GM20431 (cell line): ENCODE results near the gene PSMC1.

Experiments
- in situ Hi-C: fragments of 300-500 bp; cut with MseI, MboI; formaldehyde crosslinking; loops from one replicate; pipeline ENCODE4 v1.15.0; 2020; ENCODE audit warnings: low sequenced_read_pairs; ENCODE audit not compliant: unreplicated experiment

PSMC1 gene

DNA sequence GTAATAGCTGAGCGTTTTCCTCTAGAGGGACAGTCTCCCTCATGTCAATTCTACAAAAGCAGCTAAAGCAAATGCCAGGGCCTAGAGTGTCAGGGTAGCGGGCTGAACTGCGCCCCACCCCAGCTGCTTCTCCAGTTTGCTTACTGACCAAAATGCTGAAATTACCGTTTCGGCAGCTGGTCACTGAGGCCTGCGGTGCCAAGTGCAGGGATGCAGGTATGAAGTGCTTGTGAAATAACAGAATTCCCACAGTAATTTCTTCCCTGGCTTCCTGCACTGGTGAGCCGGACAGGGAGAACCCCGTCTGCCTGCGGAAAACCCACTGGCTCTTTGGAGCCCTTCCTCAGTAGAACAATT lies 19.1 kb downstream of the PSMC1 start:
- in situ Hi-C loops: no loop called here

DNA sequence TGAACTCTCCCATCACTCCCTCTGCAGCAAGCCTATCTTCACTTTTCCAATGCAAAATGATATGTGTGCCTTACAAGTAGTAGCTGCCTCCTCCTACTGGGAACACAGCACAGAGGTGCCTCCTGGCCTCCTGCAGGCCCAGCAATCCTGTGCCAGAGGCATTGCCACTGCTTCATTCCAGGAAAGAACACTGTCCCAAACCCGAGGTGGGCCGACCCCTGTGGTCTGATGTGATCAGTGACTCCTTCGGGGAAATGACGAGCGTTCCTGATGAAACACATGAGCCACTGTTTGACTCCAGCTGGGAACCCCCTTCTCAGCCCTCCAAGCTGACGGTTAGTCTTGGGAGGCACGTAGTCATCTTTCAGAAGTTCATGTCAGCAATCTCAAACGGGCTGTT lies 19.5 kb downstream of the PSMC1 start:
- in situ Hi-C loops: no loop called here

DNA sequence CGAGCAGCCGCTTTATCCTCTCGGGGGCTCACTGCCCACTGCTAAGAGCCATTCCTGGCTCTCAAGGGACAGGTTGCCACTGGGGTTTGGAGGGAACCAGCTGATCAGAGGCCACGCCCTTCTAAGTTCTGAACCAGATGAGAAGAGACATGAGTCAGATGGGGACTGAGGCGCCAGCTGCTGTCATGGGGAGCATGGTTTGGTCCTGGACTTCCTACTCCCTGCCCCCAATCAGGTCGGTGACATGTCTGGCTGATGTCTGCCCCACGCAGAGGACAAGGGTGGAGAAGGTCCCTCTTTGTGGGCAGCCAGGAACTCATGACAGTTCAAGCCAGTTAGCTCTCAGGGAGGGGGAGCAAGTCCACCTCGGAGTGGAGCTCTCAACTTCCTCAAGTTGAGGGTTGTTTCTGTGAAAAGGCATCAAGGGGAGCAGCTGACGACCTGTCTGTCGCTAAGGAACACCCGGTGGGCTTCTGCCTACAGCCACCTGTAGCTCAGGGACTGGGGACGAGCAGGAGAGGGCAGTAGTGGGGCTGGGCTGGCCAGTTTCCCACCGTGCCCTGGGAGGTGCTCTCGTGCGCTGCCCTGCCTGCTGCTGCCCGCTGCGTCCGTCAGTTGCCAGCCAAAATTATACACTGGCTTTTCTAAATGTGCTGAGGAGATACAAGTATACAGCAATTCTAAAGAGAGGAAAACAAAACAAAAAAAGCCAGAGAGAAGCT lies 20.5 kb downstream of the PSMC1 start:
- in situ Hi-C loops: no loop called here

DNA sequence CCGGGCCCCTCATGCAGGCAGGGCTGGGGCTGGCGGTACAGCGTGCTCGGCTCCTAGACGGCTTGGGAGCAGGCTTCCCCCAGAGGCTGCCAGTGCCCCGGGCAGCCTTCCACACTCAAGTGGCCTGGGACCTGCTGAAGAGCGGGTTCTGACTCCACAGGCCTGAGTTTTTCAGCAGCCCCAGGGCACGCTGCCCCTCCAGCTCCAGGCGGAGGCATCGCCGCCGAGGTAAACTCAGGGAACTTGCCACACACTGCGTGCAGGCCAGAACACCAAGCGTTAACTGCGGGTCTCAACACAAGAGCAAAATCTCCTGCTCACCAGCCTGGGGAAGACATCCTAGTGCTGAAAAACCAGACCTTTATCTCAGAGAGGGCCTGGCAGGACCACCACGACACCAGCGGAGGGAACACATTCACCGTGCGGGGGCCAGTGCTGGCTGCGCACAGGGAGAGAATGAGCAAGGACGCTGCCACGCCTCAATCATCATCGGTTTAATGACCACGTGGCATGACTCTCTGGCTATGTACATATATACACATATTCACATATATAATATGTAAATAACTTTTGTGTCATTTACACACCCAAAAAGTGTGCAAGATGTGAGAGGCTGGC lies 21.3 kb downstream of the PSMC1 start:
- in situ Hi-C loops: no loop called here

DNA sequence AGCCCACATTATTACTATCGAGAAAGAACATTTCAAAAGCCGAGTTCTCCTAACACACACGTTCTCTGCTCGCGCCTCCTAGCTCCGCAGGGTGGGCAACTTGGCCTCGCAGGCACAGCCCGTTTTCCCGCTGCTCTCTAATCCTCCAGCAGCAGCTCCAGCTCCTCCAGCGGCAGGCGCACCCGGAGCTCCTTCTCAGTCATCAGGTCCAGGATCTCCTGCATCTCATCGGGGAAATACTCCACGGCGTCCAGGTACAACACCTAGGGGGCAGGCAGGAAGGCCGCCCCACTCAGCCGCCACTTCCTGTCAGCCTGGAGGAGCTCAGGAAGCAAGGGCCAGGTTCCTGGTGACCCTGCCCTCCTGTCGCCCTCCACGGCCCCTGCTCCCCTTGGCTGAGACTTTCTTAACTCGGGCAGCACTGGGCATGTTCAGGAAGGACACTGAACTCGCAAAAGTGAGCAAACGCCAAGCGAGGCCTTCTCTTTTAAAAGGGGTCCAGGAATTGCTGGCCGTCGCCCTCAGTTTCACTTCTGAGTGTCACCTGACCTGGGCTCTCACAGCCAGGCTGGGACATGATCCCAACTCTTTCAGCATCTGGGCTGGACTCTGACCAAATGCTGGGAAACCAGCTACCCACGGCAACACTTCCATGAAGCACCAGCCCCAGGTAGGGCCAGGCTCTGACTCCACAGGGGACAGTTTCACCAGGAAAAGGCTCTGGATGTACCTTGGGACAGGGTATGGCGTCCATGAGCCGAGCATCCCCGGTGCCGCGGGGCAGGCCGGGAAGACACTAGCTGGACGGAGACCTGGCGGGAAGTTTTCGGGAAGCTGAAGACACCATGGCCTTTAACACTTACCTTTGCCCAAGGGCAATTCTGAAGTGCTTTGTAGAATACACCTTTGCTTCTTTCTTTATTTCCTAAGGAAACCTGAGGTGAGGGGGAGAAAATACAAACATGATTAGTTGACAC lies 22.1 kb downstream of the PSMC1 start:
- in situ Hi-C loops: no loop called here

GRCh38 chr14:90280096-90280495 lies 23.7 kb downstream of the PSMC1 start:
- in situ Hi-C loops: no loop called here

- in situ Hi-C loops: no loop called here
Measured at GRCh38 chr14:90281261-90281660, 24.9 kb downstream of the PSMC1 start.

DNA sequence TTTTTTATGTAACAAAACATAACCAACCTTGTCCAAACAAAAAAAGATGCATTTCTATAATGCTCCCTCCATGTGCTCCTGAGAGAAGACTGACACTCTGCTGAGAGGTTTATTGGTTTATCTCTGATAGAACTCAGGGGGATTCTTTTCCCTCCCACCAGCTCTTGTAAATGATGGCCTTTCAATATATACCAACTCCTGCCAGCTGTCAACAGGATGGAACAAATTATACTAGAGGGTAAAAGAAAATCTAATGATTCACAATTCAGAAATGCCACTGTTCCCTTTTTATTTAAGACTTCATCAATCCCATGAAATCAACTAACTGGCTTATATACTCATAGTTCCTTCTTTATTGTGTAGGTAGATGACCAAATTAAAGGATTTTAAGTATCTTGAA lies 25.4 kb downstream of the PSMC1 start:
- in situ Hi-C loops: no loop called here

DNA sequence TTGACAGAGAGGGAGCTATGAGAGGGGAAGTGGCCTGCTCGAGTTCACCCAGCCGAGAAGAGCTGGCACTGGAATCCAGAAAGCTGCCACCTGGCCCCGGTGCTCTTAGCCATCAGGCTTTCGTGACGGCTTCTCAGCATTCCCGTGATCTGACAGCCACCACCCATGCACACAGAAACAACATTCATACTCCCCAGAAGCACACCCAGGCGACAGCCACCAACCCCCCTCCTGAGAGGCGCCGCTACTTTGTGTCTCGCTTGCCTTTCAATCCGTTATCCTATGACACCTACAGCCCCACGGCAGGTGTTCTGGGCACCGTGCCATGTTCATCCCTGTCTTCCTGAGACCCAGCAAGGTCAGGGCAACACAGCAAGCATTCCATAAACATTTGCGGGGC lies 31.4 kb downstream of the PSMC1 start:
- in situ Hi-C loops: no loop called here

DNA sequence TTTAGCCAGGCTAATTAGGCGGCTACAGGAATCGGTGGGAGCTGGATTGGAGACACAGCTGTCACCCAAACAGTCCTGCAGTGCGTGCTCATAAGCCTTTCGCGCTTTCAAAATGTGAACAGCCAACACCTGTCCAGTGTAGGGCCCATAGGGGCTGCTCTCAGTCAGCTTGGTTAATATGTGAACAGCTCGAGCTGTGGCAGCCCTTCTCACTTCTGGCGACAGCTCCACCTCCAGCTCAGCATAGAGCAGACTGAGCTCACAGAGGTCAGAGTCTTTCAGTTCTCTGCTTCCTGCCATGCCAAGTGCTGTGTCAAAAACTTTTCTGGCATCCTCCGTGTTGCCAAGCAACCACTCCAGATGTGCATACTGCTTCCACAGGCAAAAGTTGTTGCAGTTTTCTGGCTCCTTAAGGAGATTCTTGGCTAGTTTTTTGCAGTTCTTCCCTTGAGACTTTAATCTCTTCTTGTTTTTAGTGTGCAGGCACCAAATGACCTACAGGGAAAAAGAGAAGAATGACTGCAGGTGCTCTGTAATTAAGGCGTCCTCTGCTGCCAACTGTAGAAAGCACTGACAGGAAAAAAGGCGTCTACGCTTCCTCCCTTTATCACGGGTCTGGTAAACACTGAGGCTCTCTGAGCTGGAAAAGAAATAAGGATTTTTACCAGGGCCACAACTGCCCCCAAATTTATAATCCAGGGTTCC lies 32.5 kb downstream of the PSMC1 start:
- in situ Hi-C loops: no loop called here

- in situ Hi-C loops: no loop called here
Measured at GRCh38 chr14:90290337-90291011, 34.1 kb downstream of the PSMC1 start.

DNA sequence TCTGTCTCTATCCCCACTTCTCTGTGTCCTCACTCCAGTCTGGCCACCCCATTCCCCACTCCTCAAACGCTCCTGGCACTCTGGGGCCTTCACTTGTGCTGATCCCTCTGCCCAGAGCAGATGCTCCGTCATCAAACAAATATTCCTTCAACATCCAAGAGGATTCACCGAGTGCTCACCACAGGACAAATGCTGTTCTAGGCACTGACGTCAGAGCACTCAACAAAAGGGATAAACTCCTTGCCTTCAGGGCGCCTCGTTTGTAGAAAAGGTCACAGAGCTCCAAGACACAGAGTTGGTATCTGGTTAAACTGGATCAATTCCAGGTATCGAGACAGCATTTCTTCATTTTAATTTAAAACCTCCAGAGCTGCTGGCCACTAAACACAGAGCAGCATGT lies 35.3 kb downstream of the PSMC1 start:
- in situ Hi-C loops: no loop called here

DNA sequence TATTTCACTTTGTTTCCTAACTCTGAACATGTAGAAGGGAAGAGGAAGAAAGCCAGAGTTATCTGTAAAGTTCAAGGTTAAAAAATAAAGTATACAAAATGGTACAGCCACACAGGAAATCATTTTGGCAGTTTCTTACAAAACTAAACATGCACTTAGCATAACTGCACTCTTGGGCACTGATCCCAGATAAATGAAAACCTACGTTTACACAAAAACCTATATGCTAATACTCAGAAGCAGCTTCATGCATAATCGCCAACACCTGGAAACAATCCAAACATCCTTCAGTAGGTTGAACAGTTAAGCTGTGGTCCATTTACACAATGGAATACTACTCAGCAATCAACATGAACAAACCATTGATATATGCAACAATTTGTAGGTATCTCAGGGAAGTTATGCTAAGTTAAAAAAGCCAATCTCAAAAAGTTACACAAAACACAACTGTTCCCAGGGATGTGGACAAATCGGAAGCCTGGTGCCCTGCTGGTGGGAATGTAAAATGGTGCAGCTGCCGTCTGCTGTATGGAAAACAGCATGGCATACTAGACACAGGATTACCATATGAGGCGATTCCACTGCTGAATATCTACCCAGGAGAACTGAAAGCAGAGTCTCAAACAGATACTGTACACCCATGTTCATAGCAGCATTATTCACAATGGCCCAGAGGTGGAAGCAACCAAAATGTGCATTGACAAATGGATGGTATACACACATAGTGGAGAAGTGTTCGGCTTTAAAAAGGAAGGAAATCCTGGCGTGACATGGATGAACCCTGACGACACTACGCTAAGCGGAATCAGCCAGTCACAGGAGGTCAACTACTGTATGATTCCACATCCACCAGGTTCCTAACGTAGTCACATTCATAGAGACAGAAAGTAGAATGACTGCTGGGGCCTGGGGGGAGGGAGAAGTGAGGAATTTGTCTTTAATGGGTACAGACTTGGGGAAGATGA lies 37.7 kb downstream of the PSMC1 start:
- in situ Hi-C loops: no loop called here

- in situ Hi-C loops: no loop called here
Measured at GRCh38 chr14:90294872-90295271, 38.5 kb downstream of the PSMC1 start.

GRCh38 chr14:90295870-90296516 lies 39.6 kb downstream of the PSMC1 start:
- in situ Hi-C loops: no loop called here

- in situ Hi-C loops: no loop called here
Measured at GRCh38 chr14:90296641-90297040, 40.3 kb downstream of the PSMC1 start.

DNA sequence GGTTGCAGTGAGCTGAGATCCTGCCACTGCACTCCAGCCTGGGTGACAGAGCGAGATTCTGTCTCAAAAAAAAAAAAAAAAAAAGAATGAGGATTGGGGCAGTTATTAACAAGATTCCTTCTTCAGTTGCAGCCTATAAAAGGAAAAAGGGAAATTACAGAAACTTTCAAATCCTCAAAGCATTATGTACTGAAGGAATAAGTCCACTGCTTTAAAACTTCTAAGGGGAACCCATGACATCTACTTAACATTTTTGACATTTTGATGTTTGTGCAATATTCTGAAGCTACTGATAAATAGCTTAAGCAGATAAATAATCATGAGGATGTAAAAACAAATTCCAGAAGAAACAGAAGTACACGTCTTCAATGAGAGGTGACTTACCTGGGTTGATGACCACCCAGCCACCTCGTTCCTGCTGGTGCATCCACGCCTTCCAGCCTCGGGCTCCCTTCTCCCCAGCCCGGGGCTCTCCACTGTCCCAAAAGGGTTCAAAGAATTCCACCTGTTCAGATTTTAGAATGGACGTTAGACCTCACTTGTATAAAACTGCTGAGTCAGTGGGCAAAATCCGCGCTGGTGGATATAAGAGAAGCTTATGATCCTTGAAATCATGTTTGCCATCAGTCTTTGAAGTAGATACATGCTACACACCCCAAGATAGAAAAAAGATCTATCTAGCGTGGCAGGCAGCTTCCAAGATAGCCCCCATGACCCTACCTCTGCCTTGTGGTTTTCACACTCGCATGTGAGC lies 41.7 kb downstream of the PSMC1 start:
- in situ Hi-C loops: no loop called here

DNA sequence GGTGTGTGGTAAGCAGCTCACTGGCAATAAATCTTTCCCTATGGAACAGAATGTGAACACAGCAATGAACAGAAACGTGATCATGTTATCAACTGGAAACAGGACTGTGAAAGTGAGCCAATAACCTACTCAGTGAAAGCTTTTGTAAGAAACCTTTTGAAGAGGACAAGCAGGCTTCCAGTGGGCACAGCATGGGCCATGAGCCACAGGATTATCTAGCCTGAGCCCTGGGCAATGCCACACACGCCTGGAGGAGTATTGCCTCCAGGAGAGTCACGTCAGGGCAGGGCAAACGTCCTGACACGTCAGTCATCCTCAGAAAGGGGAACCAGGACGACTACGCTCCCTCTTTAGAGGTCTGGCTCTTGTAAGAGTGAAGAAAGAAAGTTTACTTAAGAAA lies 43.1 kb downstream of the PSMC1 start:
- in situ Hi-C loops: no loop called here
